H9 (cell line): ENCODE results near the gene TRPM1. TPM values are rescaled to one million over a fixed set of nuclear protein-coding genes. Genes with fewer than 3 reads are reported as not detected.

ENCODE experiments used
- DNase-seq: peaks from one replicate; pipeline ENCODE4 v3.0.0-alpha.2; 2017
- H2AFZ ChIP-seq: one replicate; pipeline ENCODE4 v1.6.1; 2013; ENCODE audit warnings: mild to moderate bottlenecking, low read length, control low read depth, moderate library complexity
- H2AK5ac ChIP-seq: 2 replicates; pipeline ENCODE4 v1.6.1; 2013; ENCODE audit warnings: low read length, control low read depth, mixed read lengths; ENCODE audit not compliant: insufficient read length
- H2BK120ac ChIP-seq: one replicate; pipeline ENCODE4 v1.6.1; 2013; ENCODE audit warnings: low read depth, mild to moderate bottlenecking, low read length, control low read depth, inconsistent platforms; ENCODE audit not compliant: poor library complexity, severe bottlenecking
- H2BK12ac ChIP-seq: 2 replicates; pipeline ENCODE4 v1.6.1; 2013; ENCODE audit warnings: low read length, control low read depth, mixed read lengths, low read depth; ENCODE audit not compliant: insufficient read length
- H2BK15ac ChIP-seq: 2 replicates; pipeline ENCODE4 v1.6.1; 2013; ENCODE audit warnings: low read depth, low read length, control low read depth
- H2BK20ac ChIP-seq: one replicate; pipeline ENCODE4 v1.6.1; 2013; ENCODE audit warnings: low read depth, mild to moderate bottlenecking, low read length, control low read depth, inconsistent platforms; ENCODE audit not compliant: poor library complexity, severe bottlenecking
- H2BK5ac ChIP-seq: 2 replicates; pipeline ENCODE4 v1.6.1; 2013; ENCODE audit warnings: low read length, control low read depth, mixed read lengths; ENCODE audit not compliant: insufficient read length
- H3K14ac ChIP-seq: 2 replicates; pipeline ENCODE4 v1.6.1; 2013; ENCODE audit warnings: low read length, control low read depth; ENCODE audit not compliant: insufficient read depth
- H3K18ac ChIP-seq: 2 replicates; pipeline ENCODE4 v1.6.1; 2013; ENCODE audit warnings: low read depth, mild to moderate bottlenecking, mixed read lengths, low read length, control low read depth; ENCODE audit not compliant: insufficient read length
- H3K23ac ChIP-seq: 2 replicates; pipeline ENCODE4 v1.6.1; 2013; ENCODE audit warnings: low read length, control low read depth, mixed read lengths, low read depth; ENCODE audit not compliant: insufficient read length
- H3K23me2 ChIP-seq: 2 replicates; pipeline ENCODE4 v1.6.1; 2013; ENCODE audit warnings: low read depth, mild to moderate bottlenecking, mixed read lengths, low read length, control low read depth; ENCODE audit not compliant: insufficient read length, poor library complexity, severe bottlenecking
- H3K27ac ChIP-seq: 2 replicates; pipeline ENCODE4 v1.5.1; 2013; ENCODE audit warnings: low read length, control low read depth, mixed read lengths, low read depth; ENCODE audit not compliant: insufficient read length
- H3K27me3 ChIP-seq: 2 replicates; pipeline ENCODE4 v1.6.1; 2013; ENCODE audit warnings: low read length, control low read depth, inconsistent platforms; ENCODE audit not compliant: insufficient read depth
- H3K4ac ChIP-seq: 2 replicates; pipeline ENCODE4 v1.6.1; 2013; ENCODE audit warnings: low read depth, mild to moderate bottlenecking, control low read depth, inconsistent platforms, low read length, moderate library complexity
- H3K4me1 ChIP-seq: 2 replicates; pipeline ENCODE4 v1.6.1; 2013; ENCODE audit warnings: low read length, control low read depth, inconsistent platforms; ENCODE audit not compliant: insufficient read depth
- H3K4me2 ChIP-seq: 2 replicates; pipeline ENCODE4 v1.6.1; 2013; ENCODE audit warnings: low read length, control low read depth, mixed read lengths; ENCODE audit not compliant: insufficient read length, insufficient read depth
- H3K56ac ChIP-seq: 2 replicates; pipeline ENCODE4 v1.6.1; 2013; ENCODE audit warnings: low read depth, mild to moderate bottlenecking, mixed read lengths, low read length, control low read depth; ENCODE audit not compliant: insufficient read length
- H3K79me1 ChIP-seq: 2 replicates; pipeline ENCODE4 v1.6.1; 2013; ENCODE audit warnings: low read depth, mild to moderate bottlenecking, moderate library complexity, low read length, control low read depth, inconsistent platforms; ENCODE audit not compliant: insufficient read depth, poor library complexity, severe bottlenecking
- H3K79me2 ChIP-seq: 2 replicates; pipeline ENCODE4 v1.6.1; 2013; ENCODE audit warnings: low read length, control low read depth, inconsistent platforms; ENCODE audit not compliant: insufficient read depth
- H3K9ac ChIP-seq: 2 replicates; pipeline ENCODE4 v1.6.1; 2013; ENCODE audit warnings: low read length, control low read depth, mixed read lengths; ENCODE audit not compliant: insufficient read length; ENCODE audit errors: extremely low read depth
- H3K9me3 ChIP-seq: one replicate; pipeline ENCODE4 v1.6.1; 2013; ENCODE audit warnings: low read depth, low read length, inconsistent platforms; ENCODE audit not compliant: control insufficient read depth
- H3T11ph ChIP-seq: one replicate; pipeline ENCODE4 v1.6.1; 2013; ENCODE audit warnings: mild to moderate bottlenecking, low read length, control low read depth, inconsistent platforms
- H4K20me1 ChIP-seq: one replicate; pipeline ENCODE4 v1.6.1; 2013; ENCODE audit not compliant: control insufficient read depth, insufficient read length, insufficient read depth
- H4K5ac ChIP-seq: 2 replicates; pipeline ENCODE4 v1.6.1; 2013; ENCODE audit warnings: low read depth, mild to moderate bottlenecking, mixed read lengths, low read length, control low read depth; ENCODE audit not compliant: insufficient read length
- H4K8ac ChIP-seq: replicated peaks from 2 replicates; pipeline ENCODE4 v1.6.1; 2013; ENCODE audit warnings: low read length, control low read depth, mixed read lengths, low read depth; ENCODE audit not compliant: insufficient read length
- H4K91ac ChIP-seq: 2 replicates; pipeline ENCODE4 v1.6.1; 2013; ENCODE audit warnings: low read depth, mild to moderate bottlenecking, moderate library complexity, mixed read lengths, low read length, control low read depth; ENCODE audit not compliant: insufficient read length
- H3K27ac Mint-ChIP-seq, 3 experiments: 2 replicates in 2 of 3; 3 replicates in 1 of 3; pipeline ENCODE4 v1.8.0; 2020 to 2021; ENCODE audit warnings: mixed read lengths in 3 of 3, mild to moderate bottlenecking in 1 of 3, moderate library complexity in 1 of 3
- H3K27me3 Mint-ChIP-seq: 2 replicates; pipeline ENCODE4 v1.8.0; 2021; ENCODE audit warnings: low read depth, mild to moderate bottlenecking, moderate library complexity, mixed read lengths
- H3K36me3 Mint-ChIP-seq, 3 experiments: 2 replicates in 2 of 3; 3 replicates in 1 of 3; pipeline ENCODE4 v1.8.0; 2020 to 2021; ENCODE audit warnings: low read depth in 3 of 3, mixed read lengths in 3 of 3; ENCODE audit not compliant: insufficient read depth in 1 of 3
- H3K4me1 Mint-ChIP-seq, 2 experiments: 2 replicates each; pipeline ENCODE4 v1.8.0; 2020; ENCODE audit warnings: mixed read lengths in 2 of 2
- H3K4me3 Mint-ChIP-seq, 2 experiments: 2 replicates in 1 of 2; 3 replicates in 1 of 2; pipeline ENCODE4 v1.8.0; 2020 to 2021; ENCODE audit warnings: mild to moderate bottlenecking in 2 of 2, mixed read lengths in 2 of 2, moderate library complexity in 1 of 2
- H3K9me3 Mint-ChIP-seq, 2 experiments: 2 replicates in 1 of 2; 3 replicates in 1 of 2; pipeline ENCODE4 v1.8.0; 2020; ENCODE audit warnings: mild to moderate bottlenecking in 2 of 2, mixed read lengths in 2 of 2, moderate library complexity in 1 of 2
- CTCF ChIP-seq: fragments of 200-600 bp; sonication (generic); conservative IDR thresholded peaks from 3 replicates; pipeline ENCODE4 v1.8.0; 2021; ENCODE audit warnings: antibody characterized with exemption, mild to moderate bottlenecking
- WGBS: extraction: QIAGEN DNeasy Blood & Tissue Kit; methylation state at CpG from one replicate; pipeline ENCODE4 v1.1.7; 2013; ENCODE audit warnings: missing lambda C conversion rate, low lambda C conversion rate, mixed read lengths; ENCODE audit not compliant: insufficient read length; ENCODE audit errors: extremely low coverage; 5-methylcytosine and 5-hydroxymethylcytosine counted together
- total RNA-seq: library from RNA; stranded (reverse); gene quantifications from 2 replicates; pipeline ENCODE4 v1.2.1, GENCODE V29; 2021

TRPM1 gene
- total RNA-seq, 1 experiment from 2014 or later: not detected

GRCh38 chr15:31042751-31043150 is 58.8 kb downstream of the TRPM1 start:
- no peaks in the 10 kb centered on the region for H3K79me2 ChIP-seq
- H3K18ac ChIP-seq: no peak overlapping the region
- Mint-ChIP-seq H3K27ac (no peak overlapping the region), H3K9me3 (no peaks in the 10 kb centered on the region; a peak in 1 of 5 replicates), H3K27me3 (peaks cover 2% of the 10 kb centered on the region; the same call in 1 of the 2 replicates), H3K36me3 (no peaks in the 10 kb centered on the region), H3K4me3 (no peak overlapping the region), H3K4me1 (peaks cover 10 to 20% of the 10 kb centered on the region in 2 experiments)
- no peaks in the 10 kb centered on the region for H4K20me1 ChIP-seq
- no peak overlapping the region for H2AFZ ChIP-seq
- TF ChIP-seq CTCF: no peak
- H4K91ac ChIP-seq: no peak overlapping the region
- no peaks in the 10 kb centered on the region for H3K79me1 ChIP-seq
- H3K23ac ChIP-seq: no peak overlapping the region
- no peak overlapping the region for H3T11ph ChIP-seq
- no peak overlapping the region for H3K4ac ChIP-seq
- H3K23me2 ChIP-seq: no peaks in the 10 kb centered on the region
- H4K5ac ChIP-seq: no peak overlapping the region
- no peak overlapping the region for H2BK12ac ChIP-seq
- H3K4me2 ChIP-seq: no peak overlapping the region
- H3K56ac ChIP-seq: no peak overlapping the region
- no peak overlapping the region for H3K14ac ChIP-seq
- H3K27ac ChIP-seq: no peak overlapping the region
- H3K4me1 ChIP-seq: no peaks in the 10 kb centered on the region; the same call in 1 of the 2 replicates
- no peak overlapping the region for H3K9ac ChIP-seq
- H3K27me3 ChIP-seq: no peaks in the 10 kb centered on the region
- no peaks in the 10 kb centered on the region for H3K9me3 ChIP-seq
- H2BK120ac ChIP-seq: no peak overlapping the region
- no CpG with 5 or more reads among the region's 2 CpGs for WGBS
- no peak overlapping the region for H2AK5ac ChIP-seq
- no peak overlapping the region for H2BK5ac ChIP-seq
- no peak overlapping the region for H2BK20ac ChIP-seq
- H2BK15ac ChIP-seq: no peak overlapping the region
- H4K8ac ChIP-seq: no peak overlapping the region
- DNase-seq: no peak
